HG03457 (cell line): ENCODE measurements around the gene DZIP1.

Source experiments
- ATAC-seq: cut with Tn5 transposase; IDR thresholded peaks from one replicate; pipeline ENCODE4 v1.9.1; 2021; ENCODE audit warnings: moderate number of reproducible peaks; ENCODE audit not compliant: unreplicated experiment

DZIP1 gene

GRCh38 chr13:95552539-95553441, 91.7 kb downstream of the DZIP1 start, which contains the start of gene CLDN10:
Gene CLDN10 (plus strand): TSS chr13:95552720. CDS start chr13:95552754, 34 bp downstream.
- ATAC-seq: no peak

- ATAC-seq: no peak
Observed at GRCh38 chr13:95552208-95552538, 92.3 kb downstream of the DZIP1 start.

GRCh38 chr13:95547531-95548167, 96.9 kb downstream of the DZIP1 start:
- no peak for ATAC-seq

- no peak for ATAC-seq
Observed at GRCh38 chr13:95546919-95547318, 97.6 kb downstream of the DZIP1 start.

- ATAC-seq: no peak
Observed at GRCh38 chr13:95544293-95544692, 100.2 kb downstream of the DZIP1 start.

GRCh38 chr13:95541911-95542474, 102.5 kb downstream of the DZIP1 start:
- ATAC-seq: no peak

- ATAC-seq: no peak
Observed at GRCh38 chr13:95541308-95541707, 103.2 kb downstream of the DZIP1 start.

GRCh38 chr13:95540888-95541287, 103.6 kb downstream of the DZIP1 start:
- no peak for ATAC-seq

GRCh38 chr13:95536632-95537241, 107.8 kb downstream of the DZIP1 start:
- no peak for ATAC-seq

- ATAC-seq: no peak
Observed at GRCh38 chr13:95535243-95535642, 109.3 kb downstream of the DZIP1 start.

GRCh38 chr13:95533545-95534160, 110.9 kb downstream of the DZIP1 start:
- ATAC-seq: no peak

GRCh38 chr13:95530178-95530577, 114.3 kb downstream of the DZIP1 start:
- ATAC-seq: no peak
